ENCODE data around the gene DEPDC5. TPM values are rescaled to one million over a fixed set of nuclear protein-coding genes. Genes with fewer than 3 reads are reported as not detected.
A peak's percentile ranks its signal among the peaks of the same experiment; 100 is the strongest.

The DEPDC5 gene
- total and polyA plus RNA-seq, 9 of the 15 experiments (the other 6 are each of a cell fraction or from before 2014, with no cell fraction given): 2.3 to 12.3 (median 10.7) TPM

GRCh38 chr22:31911565-31912406 is 158.0 kb downstream of the DEPDC5 start (continued):
- TF ChIP-seq CHD7 (IDR thresholded peaks at IDR 0.05; ENCODE audit: low read depth, low read length) (no peak), ZNF354B (CRISPR knock-in tag; IDR thresholded peaks at IDR 0.05) (no peak), MCM5 (IDR thresholded peaks at IDR 0.05; ENCODE audit: low read depth) (no peak), ESRRA (IDR thresholded peaks at IDR 0.05; ENCODE audit: borderline replicate concordance, low read depth) (no peak), MTA3 (IDR thresholded peaks at IDR 0.05; ENCODE audit: borderline replicate concordance) (no peak), NFE2 (IDR thresholded peaks at IDR 0.05; ENCODE audit: low read depth) (peak; percentile 8; the same call in 1 of the 2 replicates), RBM39 (optimal IDR thresholded peaks at IDR 0.05; ENCODE audit: low read depth, low read length) (no peak), TAF9B (IDR thresholded peaks at IDR 0.05; ENCODE audit: partially characterized antibody) (peak; percentile 77), NCOA2 (IDR thresholded peaks at IDR 0.05; ENCODE audit: partially characterized antibody in 2 of 2) (no peak), ETV5 (CRISPR knock-in tag; IDR thresholded peaks at IDR 0.05; ENCODE audit: low read depth) (no peak), ZNF174 (CRISPR knock-in tag; IDR thresholded peaks at IDR 0.05) (no peak), THRB (CRISPR knock-in tag; conservative IDR thresholded peaks at IDR 0.05) (no peak), THRA (IDR thresholded peaks at IDR 0.05) (no peak), ZNF217 (CRISPR knock-in tag; IDR thresholded peaks at IDR 0.05) (no peak), PML (IDR thresholded peaks at IDR 0.05; ENCODE audit: low read length) (no peak)

Data from K562 (cell line).